SK-N-MC (cell line): Measurements from ENCODE around the gene ABCB4.

ENCODE experiments used
- EZH2 ChIP-seq: fragments of 200-600 bp; sonication (generic); IDR thresholded peaks from one replicate; pipeline ENCODE4 v1.6.1; 2017; ENCODE audit warnings: antibody characterized with exemption
- FOXP2 ChIP-seq: optimal IDR thresholded peaks from 2 replicates; pipeline ENCODE3; 2011; ENCODE audit warnings: mild to moderate bottlenecking, moderate library complexity; ENCODE audit not compliant: insufficient read depth; ENCODE audit errors: extremely low read length, control extremely low read depth
- POLR2AphosphoS5 ChIP-seq: IDR thresholded peaks from 2 replicates; pipeline ENCODE4 v1.6.1; 2012; ENCODE audit warnings: mild to moderate bottlenecking, low read depth, low read length, borderline replicate concordance

DNA sequence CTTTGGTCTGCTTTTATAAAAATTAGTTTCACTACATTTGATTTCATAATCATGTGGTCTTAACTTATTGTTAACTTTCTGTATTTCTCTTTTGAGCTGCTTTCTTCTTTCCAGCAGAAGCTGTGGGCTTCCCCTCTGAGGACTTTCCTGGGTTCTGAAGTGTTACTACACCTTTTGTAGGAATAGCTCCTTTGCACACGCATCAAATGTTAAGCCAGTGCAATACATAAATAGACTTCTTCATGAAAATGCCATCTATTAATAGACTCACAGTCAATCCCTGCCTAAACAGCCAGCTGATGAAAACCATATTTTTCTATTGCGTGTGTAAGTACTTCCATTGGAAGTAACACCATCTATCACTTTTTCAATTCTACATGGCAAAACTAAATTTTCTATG lies 1.5 kb downstream of the ABCB4 start:
- TF ChIP-seq POLR2AphosphoS5 (no peak), EZH2 (no peak), FOXP2 (no peak)
